T-cell (primary cell): Measurements from ENCODE around the gene HEPHL1. TPM values are rescaled to one million over a fixed set of nuclear protein-coding genes. Genes with fewer than 3 reads are reported as not detected.

ENCODE experiments used
- ATAC-seq, 4 experiments: fragments of 200-7000 bp in 3 of 4; fragments of 150-1000 bp in 1 of 4; cut with Tn5 transposase; replicated peaks in 1 of 4; 1 replicate in 3 of 4; 2 replicates in 1 of 4; pipeline ENCODE4 v1.10.0; 2021; ENCODE audit warnings: moderate library complexity in 3 of 4, mild to moderate bottlenecking in 2 of 4, moderate number of reproducible peaks in 1 of 4
- CTCF ChIA-PET, 2 donors: fragments of 300-600 bp; sonication (Branson Sonifier 250); formaldehyde crosslinking; loops; one replicate each; lab custom pipeline; 2022; ENCODE audit warnings: antibody characterized with exemption in 2 of 2; lab: Charles Lee
- POLR2A ChIA-PET, 2 donors: fragments of 300-600 bp; sonication (Branson Sonifier 250); formaldehyde crosslinking; loops; one replicate each; lab custom pipeline; 2022; ENCODE audit warnings: antibody characterized with exemption in 2 of 2; lab: Charles Lee
- DNase-seq, 35 experiments: peaks; one replicate each; pipeline versions ENCODE4 v3.0.0 to v3.0.0-alpha.2; 2013 to 2023
- H3K27ac ChIP-seq: one replicate; pipeline ENCODE4 v1.5.1; 2013; ENCODE audit warnings: low read length
- H3K27me3 ChIP-seq, 2 experiments: replicated peaks in 1 of 2; 1 replicate in 1 of 2; 2 replicates in 1 of 2; pipeline versions ENCODE4 v1.6.1 to v1.7.0; 2013; ENCODE audit warnings: low read length in 1 of 2, mixed read lengths in 1 of 2; ENCODE audit not compliant: control insufficient read depth in 2 of 2, insufficient read depth in 2 of 2; ENCODE audit errors: extremely low read depth in 1 of 2
- H3K36me3 ChIP-seq, 2 donors: 1 replicate in 1 of 2; 2 replicates in 1 of 2; pipeline versions ENCODE4 v1.6.1 to v1.7.0; 2013; ENCODE audit warnings: low read length in 1 of 2; ENCODE audit not compliant: control insufficient read depth in 2 of 2, insufficient read depth in 1 of 2; ENCODE audit errors: extremely low read depth in 1 of 2
- H3K4me1 ChIP-seq, 2 experiments: 1 replicate in 1 of 2; 2 replicates in 1 of 2; pipeline versions ENCODE4 v1.6.1 to v1.7.0; 2013; ENCODE audit warnings: low read length in 2 of 2, mixed read lengths in 1 of 2; ENCODE audit not compliant: insufficient read depth in 2 of 2, control insufficient read depth in 1 of 2; ENCODE audit errors: extremely low read depth in 1 of 2
- H3K4me3 ChIP-seq, 2 donors: 1 replicate in 1 of 2; 2 replicates in 1 of 2; pipeline versions ENCODE4 v1.5.1 to v1.7.0; 2013; ENCODE audit warnings: mild to moderate bottlenecking in 2 of 2, low read length in 1 of 2, moderate library complexity in 1 of 2; ENCODE audit not compliant: control insufficient read depth in 1 of 2; ENCODE audit errors: extremely low read depth in 1 of 2
- H3K9me3 ChIP-seq: 2 replicates; pipeline ENCODE4 v1.7.0; 2013
- H3K27ac Mint-ChIP-seq, 2 donors: one replicate each; pipeline ENCODE4 v1.8.0; 2020 to 2021; ENCODE audit warnings: mild to moderate bottlenecking in 2 of 2, mixed read lengths in 2 of 2
- H3K27me3 Mint-ChIP-seq, 2 donors: one replicate each; pipeline ENCODE4 v1.8.0; 2021 to 2022; ENCODE audit warnings: mixed read lengths in 2 of 2
- H3K36me3 Mint-ChIP-seq: one replicate; pipeline ENCODE4 v1.8.0; 2021; ENCODE audit warnings: mixed read lengths
- H3K4me1 Mint-ChIP-seq, 3 donors: one replicate each; pipeline ENCODE4 v1.8.0; 2020 to 2022; ENCODE audit warnings: mixed read lengths in 3 of 3, mild to moderate bottlenecking in 1 of 3
- H3K4me3 Mint-ChIP-seq, 3 donors: one replicate each; pipeline ENCODE4 v1.8.0; 2020 to 2022; ENCODE audit warnings: mild to moderate bottlenecking in 3 of 3, mixed read lengths in 3 of 3, moderate library complexity in 3 of 3
- H3K9me3 Mint-ChIP-seq, 3 donors: one replicate each; pipeline ENCODE4 v1.8.0; 2020 to 2022; ENCODE audit warnings: mixed read lengths in 3 of 3
- WGBS: methylation state at CpG from one replicate; pipeline ENCODE4 v1.1.5; 2013; ENCODE audit warnings: missing lambda C conversion rate; ENCODE audit not compliant: insufficient coverage; 5-methylcytosine and 5-hydroxymethylcytosine counted together
- total RNA-seq, 35 experiments: library from RNA in 6 of 35; stranded (reverse) in 6 of 35; fragments of 120-200 nt in 1 of 35; gene quantifications; one replicate each; pipeline versions ENCODE4 v1.2.1 to v1.2.4 and lab custom pipeline; 2013 to 2026

Gene HEPHL1
- total RNA-seq, 5 donors from 2014 or later (not counting 1 experiment from before 2014, with no cell fraction given): not detected

GRCh38 chr11:94060401-94060800 is 39.2 kb downstream of the HEPHL1 start:
- no peak overlapping the region for H3K4me3 ChIP-seq
- H3K27ac Mint-ChIP-seq: no peak overlapping the region
- peaks cover 16 to 26% of the 10 kb centered on the region in 2 donors for H3K27me3 Mint-ChIP-seq
- H3K27ac ChIP-seq: no peak overlapping the region
- no peaks in the 10 kb centered on the region for H3K4me1 Mint-ChIP-seq
- DNase-seq (no peak), ATAC-seq (no peak)
- ChIA-PET POLR2A (no interaction called here), CTCF (no interaction called here)
- H3K4me1 ChIP-seq: no peaks in the 10 kb centered on the region
- no peaks in the 10 kb centered on the region for H3K9me3 ChIP-seq
- no peak overlapping the region for H3K4me3 Mint-ChIP-seq
- H3K27me3 ChIP-seq: no peaks in the 10 kb centered on the region
- no peaks in the 10 kb centered on the region for H3K36me3 ChIP-seq
- H3K9me3 Mint-ChIP-seq: peaks cover 0 to 6% (median 0%) of the 10 kb centered on the region in 3 donors
- H3K36me3 Mint-ChIP-seq: no peaks in the 10 kb centered on the region

GRCh38 chr11:94062360-94062759 is 41.2 kb downstream of the HEPHL1 start:
- POLR2A ChIA-PET: no interaction called here
- no peaks in the 10 kb centered on the region for H3K9me3 ChIP-seq
- no peaks in the 10 kb centered on the region for H3K36me3 ChIP-seq
- no peak overlapping the region for H3K4me3 ChIP-seq
- no peak overlapping the region for H3K27ac ChIP-seq
- no peaks in the 10 kb centered on the region for H3K27me3 ChIP-seq
- Mint-ChIP-seq H3K4me3 (no peak overlapping the region), H3K9me3 (peaks cover 0 to 3% (median 0%) of the 10 kb centered on the region in 3 donors), H3K4me1 (no peaks in the 10 kb centered on the region), H3K36me3 (no peaks in the 10 kb centered on the region), H3K27me3 (peaks cover 16 to 33% of the 10 kb centered on the region in 2 donors), H3K27ac (no peak overlapping the region)
- DNase-seq: no peak
- no peaks in the 10 kb centered on the region for H3K4me1 ChIP-seq
- WGBS: no CpG with 5 or more reads among the region's 2 CpGs
- CTCF ChIA-PET: interaction anchor here in 1 of 2 donors (0.9 kb wide), 1 partner anchor 25 kb away, joined by 3 read pairs; no protein-coding TSS in a partner anchor
- no peak for ATAC-seq

- ChIA-PET CTCF (no interaction called here), POLR2A (no interaction called here)
- H3K27ac Mint-ChIP-seq: no peak overlapping the region
Measured at GRCh38 chr11:94066901-94067429, 45.8 kb downstream of the HEPHL1 start.

GRCh38 chr11:94068764-94069163 is 47.6 kb downstream of the HEPHL1 start:
- no peaks in the 10 kb centered on the region for H3K4me1 ChIP-seq
- Mint-ChIP-seq H3K9me3 (no peaks in the 10 kb centered on the region), H3K27me3 (peaks cover 1 to 25% of the 10 kb centered on the region in 2 donors), H3K4me3 (no peak overlapping the region), H3K36me3 (no peaks in the 10 kb centered on the region), H3K4me1 (no peaks in the 10 kb centered on the region), H3K27ac (no peak overlapping the region)
- no peaks in the 10 kb centered on the region for H3K36me3 ChIP-seq
- DNase-seq (no peak), ATAC-seq (no peak)
- H3K27me3 ChIP-seq: no peaks in the 10 kb centered on the region
- CTCF ChIA-PET: no interaction called here
- no CpG with 5 or more reads among the region's 2 CpGs for WGBS
- no peaks in the 10 kb centered on the region for H3K9me3 ChIP-seq
- POLR2A ChIA-PET: no interaction called here
- H3K4me3 ChIP-seq: no peak overlapping the region
- no peak overlapping the region for H3K27ac ChIP-seq

More at GRCh38 chr11:94066901-94067429, 45.8 kb downstream of the HEPHL1 start:
- no peaks in the 10 kb centered on the region for H3K36me3 ChIP-seq
- H3K27ac ChIP-seq: no peak overlapping the region
- Mint-ChIP-seq H3K4me1 (no peaks in the 10 kb centered on the region), H3K9me3 (no peaks in the 10 kb centered on the region), H3K36me3 (no peaks in the 10 kb centered on the region), H3K4me3 (no peak overlapping the region), H3K27me3 (peaks cover 7 to 32% of the 10 kb centered on the region in 2 donors)
- ATAC-seq: no peak
- DNase-seq: no peak
- no peaks in the 10 kb centered on the region for H3K9me3 ChIP-seq
- 100% methylated on average over 1 of the region's 3 CpGs for WGBS
- H3K4me1 ChIP-seq: no peaks in the 10 kb centered on the region
- H3K27me3 ChIP-seq: no peaks in the 10 kb centered on the region
- H3K4me3 ChIP-seq: no peak overlapping the region

- Mint-ChIP-seq H3K27me3 (peaks cover 17 to 33% of the 10 kb centered on the region in 2 donors), H3K9me3 (no peaks in the 10 kb centered on the region), H3K4me3 (no peak overlapping the region), H3K27ac (no peak overlapping the region), H3K36me3 (no peaks in the 10 kb centered on the region), H3K4me1 (no peaks in the 10 kb centered on the region)
- CTCF ChIA-PET: no interaction called here
- peaks cover 0 to 2% of the 10 kb centered on the region in 2 experiments for H3K27me3 ChIP-seq
- WGBS: 83% methylated on average over 1 of the region's 2 CpGs
- POLR2A ChIA-PET: no interaction called here
- no peaks in the 10 kb centered on the region for H3K36me3 ChIP-seq
- DNase-seq (no peak), ATAC-seq (no peak)
- no peaks in the 10 kb centered on the region for H3K9me3 ChIP-seq
- no peaks in the 10 kb centered on the region for H3K4me1 ChIP-seq
- H3K27ac ChIP-seq: no peak overlapping the region
- no peak overlapping the region for H3K4me3 ChIP-seq
Measured at GRCh38 chr11:94077552-94078293, 56.6 kb downstream of the HEPHL1 start.

- Histone ChIP-seq H3K4me1 (no peaks in the 10 kb centered on the region), H3K9me3 (no peaks in the 10 kb centered on the region), H3K36me3 (no peaks in the 10 kb centered on the region), H3K27me3 (peaks cover 0 to 7% of the 10 kb centered on the region in 2 experiments), H3K27ac (no peak overlapping the region), H3K4me3 (no peak overlapping the region)
- CTCF ChIA-PET: no interaction called here
- no peak overlapping the region for H3K4me3 Mint-ChIP-seq
- no peaks in the 10 kb centered on the region for H3K9me3 Mint-ChIP-seq
- H3K4me1 Mint-ChIP-seq: no peaks in the 10 kb centered on the region
- H3K27ac Mint-ChIP-seq: no peak overlapping the region
- POLR2A ChIA-PET: no interaction called here
- ATAC-seq (no peak), DNase-seq (no peak)
- H3K36me3 Mint-ChIP-seq: no peaks in the 10 kb centered on the region
- no CpG with 5 or more reads among the region's 1 CpG for WGBS
- peaks cover 17 to 33% of the 10 kb centered on the region in 2 donors for H3K27me3 Mint-ChIP-seq
Measured at GRCh38 chr11:94084164-94084563, 63.0 kb downstream of the HEPHL1 start.
